ENCODE results near the gene DGKI. TPM values are rescaled to one million over a fixed set of nuclear protein-coding genes. Genes with fewer than 3 reads are reported as not detected.

DGKI gene
- total and polyA plus RNA-seq, 9 of the 15 experiments (the other 6 are each of a cell fraction or from before 2014, with no cell fraction given): 0.11 to 0.54 (median 0.15) TPM; not detected in 5

GRCh38 chr7:137865764-137866163 lies 19.0 kb upstream of the DGKI start:
- 55% methylated on average over 1 of the region's 1 CpG for WGBS (ENCODE audit: insufficient coverage, low coverage, missing lambda C conversion rate)
- Histone ChIP-seq H3K36me3 (ENCODE audit: control insufficient read depth, insufficient read depth, low read length) (no peaks in the 10 kb centered on the region), H3K79me2 (ENCODE audit: control insufficient read depth, insufficient read depth, low read length) (no peaks in the 10 kb centered on the region), H3K9me3 (replicated peaks; ENCODE audit: control insufficient read depth, insufficient read depth, low read depth, low read length) (peaks cover 4% of the 10 kb centered on the region; the same call in 1 of the 2 replicates), H3K9me1 (ENCODE audit: control insufficient read depth, insufficient read depth, low read length) (no peaks in the 10 kb centered on the region), H3K27ac (ENCODE audit: extremely low read depth, low read depth, low read length) (no peak overlapping the region), H3K4me3 (no peak overlapping the region), H3K4me2 (ENCODE audit: insufficient read depth, low read length) (no peak overlapping the region), H3K27me3 (ENCODE audit: control insufficient read depth in 2 of 2, insufficient read depth in 2 of 2, low read length in 2 of 2) (no peaks in the 10 kb centered on the region), H2AFZ (ENCODE audit: low read depth, low read length) (no peak overlapping the region), H4K20me1 (replicated peaks; ENCODE audit: control insufficient read depth, insufficient read depth, low read length) (no peaks in the 10 kb centered on the region), H3K9ac (ENCODE audit: insufficient read depth in 1 of 2, low read depth in 2 of 2, low read length in 2 of 2) (no peak overlapping the region), H3K4me1 (replicated peaks in 1 of 2; ENCODE audit: control insufficient read depth in 2 of 2, insufficient read depth in 2 of 2, low read length in 2 of 2) (no peaks in the 10 kb centered on the region)
- no peak for TF ChIP-seq ZNF695 (CRISPR knock-in tag; IDR thresholded peaks at IDR 0.05)
- TF ChIP-seq THRAP3 (IDR thresholded peaks at IDR 0.05; ENCODE audit: borderline replicate concordance): no peak
- no peak for TF ChIP-seq ATF1 (CRISPR knock-in tag; IDR thresholded peaks at IDR 0.05)
- TF ChIP-seq ATF1 (tag; IDR thresholded peaks at IDR 0.05): no peak
- no peak for TF ChIP-seq KLF1 (tag; IDR thresholded peaks at IDR 0.05)
- TF ChIP-seq HMG20A (CRISPR knock-in tag; conservative IDR thresholded peaks at IDR 0.05): no peak
- TF ChIP-seq ZFP1 (CRISPR knock-in tag; IDR thresholded peaks at IDR 0.05): peak; percentile 76
- no peak for TF ChIP-seq NBN (IDR thresholded peaks at IDR 0.05; ENCODE audit: low read depth)
- TF ChIP-seq FOXM1 (IDR thresholded peaks at IDR 0.05; ENCODE audit: low read depth): no peak
- TF ChIP-seq FOXM1 (CRISPR knock-in tag; IDR thresholded peaks at IDR 0.05; ENCODE audit: low read depth): no peak
- TF ChIP-seq HBP1 (CRISPR knock-in tag; IDR thresholded peaks at IDR 0.05): no peak
- TF ChIP-seq, protein P1, sequence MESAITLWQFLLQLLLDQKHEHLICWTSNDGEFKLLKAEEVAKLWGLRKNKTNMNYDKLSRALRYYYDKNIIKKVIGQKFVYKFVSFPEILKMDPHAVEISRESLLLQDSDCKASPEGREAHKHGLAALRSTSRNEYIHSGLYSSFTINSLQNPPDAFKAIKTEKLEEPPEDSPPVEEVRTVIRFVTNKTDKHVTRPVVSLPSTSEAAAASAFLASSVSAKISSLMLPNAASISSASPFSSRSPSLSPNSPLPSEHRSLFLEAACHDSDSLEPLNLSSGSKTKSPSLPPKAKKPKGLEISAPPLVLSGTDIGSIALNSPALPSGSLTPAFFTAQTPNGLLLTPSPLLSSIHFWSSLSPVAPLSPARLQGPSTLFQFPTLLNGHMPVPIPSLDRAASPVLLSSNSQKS (CRISPR knock-in tag; IDR thresholded peaks at IDR 0.05): no peak
- no peak for TF ChIP-seq FOXJ2 (tag; IDR thresholded peaks at IDR 0.05)
- 0 out of 3 replicates have a peak, but pooled peaks of 1 of the 2 experiments have one; percentile 20 for TF ChIP-seq CBX3 (IDR thresholded peaks at IDR 0.05; ENCODE audit: borderline replicate concordance in 1 of 2, low read length in 2 of 2)
- TF ChIP-seq, protein P2, sequence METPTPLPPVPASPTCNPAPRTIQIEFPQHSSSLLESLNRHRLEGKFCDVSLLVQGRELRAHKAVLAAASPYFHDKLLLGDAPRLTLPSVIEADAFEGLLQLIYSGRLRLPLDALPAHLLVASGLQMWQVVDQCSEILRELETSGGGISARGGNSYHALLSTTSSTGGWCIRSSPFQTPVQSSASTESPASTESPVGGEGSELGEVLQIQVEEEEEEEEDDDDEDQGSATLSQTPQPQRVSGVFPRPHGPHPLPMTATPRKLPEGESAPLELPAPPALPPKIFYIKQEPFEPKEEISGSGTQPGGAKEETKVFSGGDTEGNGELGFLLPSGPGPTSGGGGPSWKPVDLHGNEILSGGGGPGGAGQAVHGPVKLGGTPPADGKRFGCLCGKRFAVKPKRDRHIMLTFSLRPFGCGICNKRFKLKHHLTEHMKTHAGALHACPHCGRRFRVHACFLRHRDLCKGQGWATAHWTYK (CRISPR knock-in tag; IDR thresholded peaks at IDR 0.05): no peak
- FAIRE-seq (no peak), ATAC-seq (no peak), DNase-seq (ENCODE audit: extremely low read depth in 1 of 4, low spot score in 3 of 4) (no peak)
- ChIA-PET POLR2A (interaction anchor here (0.5 to 0.6 kb wide), 2 partner anchors 243 to 882 kb away, joined by 3 read pairs; no protein-coding TSS in a partner anchor), CTCF (ENCODE audit: low intra/inter-chr PET ratio) (interaction anchor here (1.4 kb wide), 1 partner anchor 34 kb away, joined by 3 read pairs; no protein-coding TSS in a partner anchor)
- in situ Hi-C loops (cut with MboI): no loop called here
- intact Hi-C loops (cut with micrococcal nuclease): no loop called here
- BruUV-seq (replicated peaks): no TSS peak
